ENCODE results near the gene CAPS.

DNA sequence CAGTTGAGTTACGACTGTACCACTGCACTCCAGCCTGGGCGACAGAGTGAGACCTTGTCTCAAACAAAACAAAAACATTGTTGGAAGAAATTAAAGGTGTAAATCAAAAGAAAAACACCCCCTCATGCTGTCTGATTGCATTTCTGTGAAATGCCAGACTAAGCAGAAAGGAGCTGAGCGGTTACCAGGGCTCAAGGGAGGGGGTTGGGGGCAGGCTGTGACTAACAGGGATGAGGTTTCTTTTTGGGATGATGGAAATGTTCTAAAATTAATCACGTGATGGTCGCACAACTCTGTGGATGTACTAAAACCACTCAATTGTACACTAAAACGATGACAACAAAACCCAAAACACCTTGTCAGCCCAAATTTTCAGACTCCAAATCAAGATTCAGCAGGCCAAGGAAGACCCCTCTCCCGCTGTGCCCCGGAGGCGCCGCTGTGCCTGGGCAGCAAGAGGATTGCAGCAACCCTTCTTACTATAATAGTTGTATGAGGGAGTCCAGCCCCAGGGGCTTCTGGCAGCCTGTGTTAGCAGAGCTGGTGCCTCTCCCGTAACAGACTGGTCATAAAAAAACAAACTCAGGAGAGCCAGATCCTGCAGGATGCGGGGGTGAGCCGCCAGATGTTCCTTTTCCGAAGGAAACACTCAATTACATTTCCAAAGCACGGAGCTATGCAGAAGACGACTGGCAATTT is 20.9 kb downstream of the CAPS start:
- TF ChIP-seq, protein P1, sequence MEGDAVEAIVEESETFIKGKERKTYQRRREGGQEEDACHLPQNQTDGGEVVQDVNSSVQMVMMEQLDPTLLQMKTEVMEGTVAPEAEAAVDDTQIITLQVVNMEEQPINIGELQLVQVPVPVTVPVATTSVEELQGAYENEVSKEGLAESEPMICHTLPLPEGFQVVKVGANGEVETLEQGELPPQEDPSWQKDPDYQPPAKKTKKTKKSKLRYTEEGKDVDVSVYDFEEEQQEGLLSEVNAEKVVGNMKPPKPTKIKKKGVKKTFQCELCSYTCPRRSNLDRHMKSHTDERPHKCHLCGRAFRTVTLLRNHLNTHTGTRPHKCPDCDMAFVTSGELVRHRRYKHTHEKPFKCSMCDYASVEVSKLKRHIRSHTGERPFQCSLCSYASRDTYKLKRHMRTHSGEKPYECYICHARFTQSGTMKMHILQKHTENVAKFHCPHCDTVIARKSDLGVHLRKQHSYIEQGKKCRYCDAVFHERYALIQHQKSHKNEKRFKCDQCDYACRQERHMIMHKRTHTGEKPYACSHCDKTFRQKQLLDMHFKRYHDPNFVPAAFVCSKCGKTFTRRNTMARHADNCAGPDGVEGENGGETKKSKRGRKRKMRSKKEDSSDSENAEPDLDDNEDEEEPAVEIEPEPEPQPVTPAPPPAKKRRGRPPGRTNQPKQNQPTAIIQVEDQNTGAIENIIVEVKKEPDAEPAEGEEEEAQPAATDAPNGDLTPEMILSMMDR (IDR thresholded peaks at IDR 0.05; ENCODE audit: low read depth, low read length) = no peak
- TF ChIP-seq, protein P2, sequence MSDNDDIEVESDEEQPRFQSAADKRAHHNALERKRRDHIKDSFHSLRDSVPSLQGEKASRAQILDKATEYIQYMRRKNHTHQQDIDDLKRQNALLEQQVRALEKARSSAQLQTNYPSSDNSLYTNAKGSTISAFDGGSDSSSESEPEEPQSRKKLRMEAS (IDR thresholded peaks at IDR 0.05; ENCODE audit: low read depth, low read length) = no peak
- no peak for TF ChIP-seq POLR2A (IDR thresholded peaks at IDR 0.05; ENCODE audit: extremely low read depth, insufficient read length)
- no peak for TF ChIP-seq MYC (IDR thresholded peaks at IDR 0.05; ENCODE audit: low read depth, low read length)
